GM12878 (cell line): ENCODE measurements around the gene TAAR2.

Source experiments
- ATF2 ChIP-seq: IDR thresholded peaks from 2 replicates; pipeline ENCODE4 v1.6.1; 2012; ENCODE audit warnings: low read length, inconsistent platforms
- BCLAF1 ChIP-seq: fragments of 450-650 bp; IDR thresholded peaks from 2 replicates; pipeline ENCODE4 v1.6.1; 2017; ENCODE audit warnings: antibody characterized with exemption, mild to moderate bottlenecking, moderate library complexity
- CEBPZ ChIP-seq: fragments of 150-350 bp; IDR thresholded peaks from 2 replicates; pipeline ENCODE4 v1.6.1; 2016; ENCODE audit warnings: low read depth, low read length
- CTCF ChIP-seq, 3 experiments: IDR thresholded peaks in 2 of 3; conservative IDR thresholded peaks in 1 of 3; 2 replicates each; pipeline ENCODE4 v1.5.1; 2011; ENCODE audit warnings: low read depth in 3 of 3, low read length in 3 of 3, mild to moderate bottlenecking in 3 of 3, control low read depth in 2 of 3, moderate library complexity in 2 of 3, inconsistent platforms in 1 of 3, mixed read lengths in 1 of 3; ENCODE audit not compliant: control insufficient read depth in 2 of 3, insufficient read depth in 1 of 3; ENCODE audit errors: extremely low read depth in 1 of 3
- EGR1 ChIP-seq, 2 experiments: IDR thresholded peaks; 1 replicate in 1 of 2; 2 replicates in 1 of 2; pipeline ENCODE4 v1.6.1; 2011 to 2012; ENCODE audit warnings: low read depth in 2 of 2, low read length in 2 of 2, borderline replicate concordance in 1 of 2, mild to moderate bottlenecking in 1 of 2, moderate library complexity in 1 of 2
- EZH2 ChIP-seq: IDR thresholded peaks from 2 replicates; pipeline ENCODE4 v1.6.1; 2012; ENCODE audit warnings: low read depth, mild to moderate bottlenecking, control low read depth, inconsistent platforms, low read length, borderline replicate concordance; ENCODE audit not compliant: control insufficient read depth
- IKZF1 ChIP-seq: fragments of 450-650 bp; conservative IDR thresholded peaks from 2 replicates; pipeline ENCODE4 v1.6.1; 2017; ENCODE audit warnings: antibody characterized with exemption, mild to moderate bottlenecking
- MXI1 ChIP-seq: fragments of 150-350 bp; IDR thresholded peaks from 2 replicates; pipeline ENCODE4 v1.6.1; 2011; ENCODE audit warnings: low read depth, mild to moderate bottlenecking, inconsistent platforms, low read length, improper control_type of control experiment
- MYC ChIP-seq: IDR thresholded peaks from 2 replicates; pipeline ENCODE4 v1.6.1; 2011; ENCODE audit warnings: mild to moderate bottlenecking, low read length, moderate library complexity, inconsistent platforms; ENCODE audit not compliant: insufficient read depth, insufficient replicate concordance, insufficient read length, severe bottlenecking
- RELA ChIP-seq: fragments of 450-650 bp; IDR thresholded peaks from 2 replicates; pipeline ENCODE4 v1.8.0; 2014; ENCODE audit warnings: borderline replicate concordance; ENCODE audit not compliant: partially characterized antibody
- SKIL ChIP-seq: fragments of 450-650 bp; IDR thresholded peaks from 2 replicates; pipeline ENCODE4 v1.6.1; 2017; ENCODE audit warnings: mild to moderate bottlenecking, low read depth, inconsistent platforms; ENCODE audit not compliant: poor library complexity, severe bottlenecking

- TF ChIP-seq CTCF (IDR thresholded peaks at IDR 0.05 in 2 of 3, conservative IDR thresholded peaks at IDR 0.05 in 1 of 3; ENCODE audit: control insufficient read depth in 2 of 3, extremely low read depth in 1 of 3, insufficient read depth in 1 of 3, low read depth in 3 of 3, low read length in 3 of 3): no peak
- no peak for TF ChIP-seq IKZF1
- no peak for TF ChIP-seq CEBPZ
- TF ChIP-seq SKIL: no peak
- TF ChIP-seq ATF2: no peak
- TF ChIP-seq EZH2: no peak
- no peak for TF ChIP-seq BCLAF1
- no peak for TF ChIP-seq MYC
- TF ChIP-seq RELA: no peak
- TF ChIP-seq MXI1: no peak
- no peak for TF ChIP-seq EGR1 (IDR thresholded peaks at IDR 0.05; ENCODE audit: borderline replicate concordance in 1 of 2, low read depth in 2 of 2, low read length in 2 of 2)
These were observed 9.3 kb upstream of the TAAR2 start for GRCh38 chr6:132633362-132633761.
